H1 (cell line): ENCODE data around the gene TAS2R19. TPM values are rescaled to one million over a fixed set of nuclear protein-coding genes. Genes with fewer than 3 reads are reported as not detected.

ENCODE experiments used
- CTCF ChIA-PET: fragments of 300-600 bp; sonication (Branson Sonifier 250); formaldehyde crosslinking; loops from one replicate; lab custom pipeline; 2021; ENCODE audit not compliant: partially characterized antibody; lab: Charles Lee
- POLR2A ChIA-PET: fragments of 300-600 bp; sonication (Branson Sonifier 250); formaldehyde crosslinking; loops from one replicate; lab custom pipeline; 2021; ENCODE audit warnings: inconsistent platforms; ENCODE audit not compliant: partially characterized antibody; lab: Charles Lee
- DNase-seq, 2 experiments: peaks; one replicate each; pipeline versions ENCODE4 v3.0.0 to v3.0.0-alpha.2; 2010 to 2022; ENCODE audit warnings: low spot score in 2 of 2, low read depth in 1 of 2, mixed read lengths in 1 of 2
- FAIRE-seq: peaks from 2 replicates; lab custom pipeline; 2011; peaks lifted over from hg19 to GRCh38; lab: Jason Lieb, UNC
- H2AFZ ChIP-seq: 2 replicates; pipeline ENCODE4 v1.8.1; 2012; ENCODE audit warnings: low read length, inconsistent platforms
- H2AK5ac ChIP-seq: 2 replicates; pipeline ENCODE4 v1.6.1; 2013; ENCODE audit warnings: low read depth, low read length
- H2BK120ac ChIP-seq: replicated peaks from 2 replicates; pipeline ENCODE3; 2013; ENCODE audit warnings: low read depth, low read length, inconsistent platforms
- H2BK12ac ChIP-seq: 2 replicates; pipeline ENCODE4 v1.6.1; 2013; ENCODE audit warnings: low read depth, low read length
- H2BK15ac ChIP-seq: 2 replicates; pipeline ENCODE4 v1.6.1; 2013; ENCODE audit warnings: low read length
- H2BK20ac ChIP-seq: 2 replicates; pipeline ENCODE4 v1.6.1; 2013; ENCODE audit warnings: low read length
- H2BK5ac ChIP-seq: 2 replicates; pipeline ENCODE4 v1.6.1; 2013; ENCODE audit warnings: low read depth, low read length
- H3K14ac ChIP-seq: 2 replicates; pipeline ENCODE4 v1.6.1; 2013; ENCODE audit warnings: inconsistent platforms; ENCODE audit not compliant: insufficient read length
- H3K18ac ChIP-seq: 2 replicates; pipeline ENCODE4 v1.6.1; 2013; ENCODE audit warnings: low read length; ENCODE audit errors: extremely low read depth
- H3K23ac ChIP-seq: 2 replicates; pipeline ENCODE4 v1.6.1; 2013; ENCODE audit warnings: inconsistent platforms; ENCODE audit not compliant: insufficient read length
- H3K23me2 ChIP-seq: 2 replicates; pipeline ENCODE4 v1.6.1; 2013; ENCODE audit warnings: low read depth, low read length
- H3K27ac ChIP-seq: 2 replicates; pipeline ENCODE4 v1.6.1; 2011; ENCODE audit warnings: low read depth, low read length, inconsistent platforms
- H3K27me3 ChIP-seq, 4 experiments: replicated peaks in 1 of 4; 1 replicate in 1 of 4; 2 replicates in 3 of 4; pipeline versions ENCODE4 v1.6.1 to v1.8.1; 2011 to 2013; ENCODE audit warnings: low read length in 3 of 4, mild to moderate bottlenecking in 3 of 4, inconsistent platforms in 2 of 4, mixed read lengths in 2 of 4, moderate library complexity in 1 of 4; ENCODE audit not compliant: control insufficient read depth in 3 of 4, insufficient read depth in 3 of 4; ENCODE audit errors: extremely low read depth in 1 of 4
- H3K36me3 ChIP-seq, 4 experiments: 2 replicates each; pipeline versions ENCODE4 v1.6.1 to v1.8.1; 2011 to 2013; ENCODE audit warnings: mild to moderate bottlenecking in 4 of 4, low read length in 3 of 4, moderate library complexity in 2 of 4, control low read depth in 1 of 4, inconsistent platforms in 1 of 4; ENCODE audit not compliant: insufficient read depth in 4 of 4, control insufficient read depth in 2 of 4
- H3K4ac ChIP-seq: replicated peaks from 2 replicates; pipeline ENCODE3; 2013; ENCODE audit warnings: low read length, low read depth, mixed read lengths, inconsistent platforms; ENCODE audit not compliant: insufficient read length
- H3K4me1 ChIP-seq, 4 experiments: replicated peaks in 1 of 4; 1 replicate in 1 of 4; 2 replicates in 3 of 4; pipeline versions ENCODE4 v1.6.1 to v1.8.1; 2011 to 2013; ENCODE audit warnings: low read length in 3 of 4, inconsistent platforms in 2 of 4, mixed read lengths in 1 of 4; ENCODE audit not compliant: insufficient read depth in 4 of 4, control insufficient read depth in 3 of 4
- H3K4me2 ChIP-seq, 2 experiments: 2 replicates each; pipeline versions ENCODE4 v1.6.1 to v1.8.1; 2011 to 2013; ENCODE audit warnings: low read depth in 2 of 2, low read length in 2 of 2, control low read depth in 1 of 2, inconsistent platforms in 1 of 2, mild to moderate bottlenecking in 1 of 2; ENCODE audit not compliant: insufficient read depth in 1 of 2
- H3K4me3 ChIP-seq, 4 experiments: fragments of 200-600, 300-600 bp in 1 of 4; sonication (generic), shearing (Covaris generic), sonication (Bioruptor Twin) in 1 of 4; 2 replicates each; pipeline versions ENCODE4 v1.5.1 to v1.8.1; 2011 to 2016; ENCODE audit warnings: low read length in 4 of 4, low read depth in 3 of 4, control low read depth in 2 of 4, inconsistent platforms in 2 of 4, mild to moderate bottlenecking in 2 of 4, mixed read lengths in 1 of 4, moderate library complexity in 1 of 4; ENCODE audit not compliant: insufficient read depth in 2 of 4; ENCODE audit errors: extremely low read depth in 1 of 4
- H3K56ac ChIP-seq: replicated peaks from 2 replicates; pipeline ENCODE3; 2013; ENCODE audit warnings: low read depth, mild to moderate bottlenecking, mixed read lengths, low read length, inconsistent platforms; ENCODE audit not compliant: insufficient read length
- H3K79me1 ChIP-seq: 2 replicates; pipeline ENCODE4 v1.6.1; 2013; ENCODE audit warnings: low read depth, low read length, control low read depth
- H3K79me2 ChIP-seq, 2 experiments: 2 replicates each; pipeline versions ENCODE4 v1.6.1 to v1.8.1; 2012 to 2013; ENCODE audit warnings: low read length in 2 of 2, mild to moderate bottlenecking in 2 of 2, inconsistent platforms in 1 of 2; ENCODE audit not compliant: insufficient read depth in 2 of 2, control insufficient read depth in 1 of 2
- H3K9ac ChIP-seq, 4 experiments: replicated peaks in 1 of 4; 1 replicate in 1 of 4; 2 replicates in 3 of 4; pipeline versions ENCODE4 v1.6.1 to v1.8.1; 2011 to 2013; ENCODE audit warnings: low read depth in 3 of 4, low read length in 3 of 4, control low read depth in 2 of 4, mild to moderate bottlenecking in 2 of 4, moderate library complexity in 2 of 4, inconsistent platforms in 1 of 4; ENCODE audit errors: extremely low read depth in 1 of 4
- H3K9me3 ChIP-seq, 2 experiments: 2 replicates each; pipeline versions ENCODE4 v1.6.1 to v1.8.1; 2012 to 2013; ENCODE audit warnings: mild to moderate bottlenecking in 2 of 2, moderate library complexity in 2 of 2, control low read depth in 1 of 2, inconsistent platforms in 1 of 2, low read depth in 1 of 2, low read length in 1 of 2, mixed read lengths in 1 of 2; ENCODE audit not compliant: insufficient read depth in 2 of 2
- H4K20me1 ChIP-seq, 2 experiments: replicated peaks in 1 of 2; 2 replicates each; pipeline versions ENCODE3 to v1.8.1; 2011 to 2013; ENCODE audit warnings: inconsistent platforms in 2 of 2, low read length in 2 of 2, mild to moderate bottlenecking in 1 of 2; ENCODE audit not compliant: insufficient read depth in 2 of 2, control insufficient read depth in 1 of 2
- H4K5ac ChIP-seq: 2 replicates; pipeline ENCODE4 v1.6.1; 2013; ENCODE audit warnings: low read length, low read depth, mixed read lengths, inconsistent platforms; ENCODE audit not compliant: insufficient read length
- H4K8ac ChIP-seq: 2 replicates; pipeline ENCODE4 v1.8.0; 2013; ENCODE audit warnings: mild to moderate bottlenecking, moderate library complexity, low read length, inconsistent platforms; ENCODE audit not compliant: insufficient read depth; ENCODE audit errors: extremely low read depth
- H4K91ac ChIP-seq: replicated peaks from 2 replicates; pipeline ENCODE3; 2013; ENCODE audit warnings: low read length, mixed read lengths, inconsistent platforms; ENCODE audit not compliant: insufficient read length
- ASH2L ChIP-seq: fragments of 200-600, 300-600 bp; sonication (generic); IDR thresholded peaks from one replicate; pipeline ENCODE4 v1.7.1; 2017; ENCODE audit warnings: low read length
- ATF3 ChIP-seq: IDR thresholded peaks from 2 replicates; pipeline ENCODE4 v1.6.1; 2011; ENCODE audit warnings: low read depth, mild to moderate bottlenecking, low read length; ENCODE audit not compliant: insufficient read depth
- BACH1 ChIP-seq: IDR thresholded peaks from 2 replicates; pipeline ENCODE4 v1.6.1; 2012; ENCODE audit warnings: low read length, improper control_type of control experiment
- CBX8 ChIP-seq: fragments of 300-800, 300-1000 bp; sonication (generic); IDR thresholded peaks from 2 replicates; pipeline ENCODE4 v1.7.1; 2016; ENCODE audit warnings: low read depth, low read length, borderline replicate concordance
- CREB1 ChIP-seq: IDR thresholded peaks from 2 replicates; pipeline ENCODE4 v1.6.1; 2012; ENCODE audit warnings: inconsistent platforms
- JUN ChIP-seq: IDR thresholded peaks from 2 replicates; pipeline ENCODE4 v1.6.1; 2011; ENCODE audit warnings: low read depth, mild to moderate bottlenecking, improper control_type of control experiment, low read length
- KDM5A ChIP-seq: fragments of 200-600 bp; IDR thresholded peaks from 2 replicates; pipeline ENCODE4 v1.7.1; 2012; ENCODE audit warnings: mild to moderate bottlenecking, low read length, inconsistent platforms, mixed read lengths
- NANOG ChIP-seq: IDR thresholded peaks from 2 replicates; pipeline ENCODE4 v1.6.1; 2011; ENCODE audit warnings: low read length, low read depth, mild to moderate bottlenecking, inconsistent platforms; ENCODE audit not compliant: insufficient read depth, poor library complexity, severe bottlenecking
- POU5F1 ChIP-seq: IDR thresholded peaks from 2 replicates; pipeline ENCODE4 v1.6.1; 2011; ENCODE audit warnings: low read depth, mild to moderate bottlenecking, low read length, moderate library complexity
- RBBP5 ChIP-seq: IDR thresholded peaks from 2 replicates; pipeline ENCODE4 v1.7.1; 2012; ENCODE audit warnings: low read depth, mild to moderate bottlenecking, inconsistent platforms, low read length, moderate library complexity, borderline replicate concordance
- SAP30 ChIP-seq: fragments of 300-600 bp; sonication (generic); IDR thresholded peaks from 2 replicates; pipeline ENCODE4 v1.7.1; 2012; ENCODE audit warnings: low read length, moderate library complexity, mild to moderate bottlenecking, inconsistent platforms; ENCODE audit not compliant: insufficient read depth, insufficient replicate concordance
- SIRT6 ChIP-seq: IDR thresholded peaks from one replicate; pipeline ENCODE4 v1.7.1; 2012; ENCODE audit warnings: low read length, inconsistent platforms
- SIX5 ChIP-seq: IDR thresholded peaks from 2 replicates; pipeline ENCODE4 v1.6.1; 2011; ENCODE audit warnings: mild to moderate bottlenecking, low read depth, low read length
- SP4 ChIP-seq: IDR thresholded peaks from 2 replicates; pipeline ENCODE4 v1.6.1; 2012; ENCODE audit warnings: low read length, inconsistent platforms
- TBP ChIP-seq: IDR thresholded peaks from 2 replicates; pipeline ENCODE4 v1.6.1; 2011; ENCODE audit warnings: low read depth, low read length, improper control_type of control experiment
- ZNF274 ChIP-seq: IDR thresholded peaks from 2 replicates; pipeline ENCODE4 v1.7.0; 2012; ENCODE audit warnings: low read length, borderline replicate concordance; ENCODE audit errors: extremely low read depth
- WGBS, 2 experiments: shearing (Covaris generic) in 1 of 2; methylation state at CpG; one replicate each; pipeline versions ENCODE4 v1.1.6 to v1.1.7; 2013 to 2015; ENCODE audit warnings: low lambda C conversion rate in 2 of 2, mixed read lengths in 2 of 2, inconsistent platforms in 1 of 2, low coverage in 1 of 2, missing lambda C conversion rate in 1 of 2; ENCODE audit not compliant: insufficient replicate concordance in 2 of 2, insufficient coverage in 1 of 2, insufficient read length in 1 of 2; ENCODE audit errors: extremely low coverage in 1 of 2, missing lambda C conversion rate in 1 of 2; 5-methylcytosine and 5-hydroxymethylcytosine counted together
- polyA plus RNA-seq, 7 experiments: library from polyadenylated mRNA; depleted of rRNA in 3 of 7; stranded (reverse) in 5 of 7; unstranded in 2 of 7; fragments of >200 nt in 5 of 7; fragments of 200-250 nt in 2 of 7; gene quantifications; 1 replicate in 5 of 7; 2 replicates in 1 of 7; 4 replicates in 1 of 7; pipeline versions ENCODE4 v1.2.1 to v1.2.3, GENCODE V29; 2011 to 2013; ENCODE audit warnings: missing spikeins in 2 of 7, mixed read lengths in 2 of 7
- total RNA-seq: library from RNA; stranded (reverse); fragmentation: NEBNext Ultra II Directional; extraction: Animal tissue kit (Norgen Biotek cat#: 25700); gene quantifications from 2 replicates; pipeline ENCODE4 v1.2.1, GENCODE V29; 2021

Gene TAS2R19
- total and polyA plus RNA-seq, 2 of the 8 experiments (the other 6 are each of a cell fraction or from before 2014, with no cell fraction given): 0.97 to 0.99 TPM

- Histone ChIP-seq H4K5ac (no peak within 1 kb of the TSS), H3K4me1 (no peaks in the 10 kb centered on the region), H3K23ac (no peak within 1 kb of the TSS), H3K79me2 (no peaks in the 10 kb centered on the region), H3K27me3 (no peaks in the 10 kb centered on the region), H2AK5ac (no peak within 1 kb of the TSS), H3K4me2 (no peak within 1 kb of the TSS), H4K8ac (no peak within 1 kb of the TSS), H3K18ac (no peak within 1 kb of the TSS), H3K4me3 (no peak within 1 kb of the TSS), H4K20me1 (no peaks in the 10 kb centered on the region), H2BK120ac (no peak within 1 kb of the TSS), H2BK20ac (no peak within 1 kb of the TSS), H2AFZ (no peak within 1 kb of the TSS), H3K27ac (no peak within 1 kb of the TSS), H3K4ac (no peak within 1 kb of the TSS), H3K36me3 (no peaks in the 10 kb centered on the region; a peak in 1 of 8 replicates), H3K23me2 (no peaks in the 10 kb centered on the region), H3K14ac (no peak within 1 kb of the TSS), H3K79me1 (no peaks in the 10 kb centered on the region), H3K9ac (no peak within 1 kb of the TSS), H2BK5ac (no peak within 1 kb of the TSS), H2BK12ac (no peak within 1 kb of the TSS), H3K56ac (no peak within 1 kb of the TSS), H4K91ac (no peak within 1 kb of the TSS), H3K9me3 (no peaks in the 10 kb centered on the region), H2BK15ac (no peak within 1 kb of the TSS)
- DNase-seq (no peak), FAIRE-seq (no peak)
- ChIA-PET POLR2A (no interaction called here), CTCF (interaction anchor here (0.8 kb wide), 1 partner anchor 38 kb away, joined by 3 read pairs; no protein-coding TSS in a partner anchor)
- 39% methylated on average over 2 of the region's 2 CpGs; no CpG with 5 or more reads in 1 of the 2 experiments for WGBS, 2 experiments
- TF ChIP-seq JUN (no peak), SIRT6 (no peak), POU5F1 (no peak), RBBP5 (no peak), NANOG (no peak), ASH2L (no peak), BACH1 (no peak), CBX8 (no peak), CREB1 (no peak), ATF3 (no peak), ZNF274 (no peak), SAP30 (no peak), SIX5 (no peak), TBP (no peak), SP4 (no peak), KDM5A (no peak)
These were observed 35.6 kb downstream of the TAS2R19 start, which contains the start of gene TAS2R50 for GRCh38 chr12:10986812-10987211. TAS2R50 (minus strand) TSS chr12:10986912; CDS start chr12:10986860, 52 bp downstream.
